Measurements from ENCODE around the gene CD46.

DNA sequence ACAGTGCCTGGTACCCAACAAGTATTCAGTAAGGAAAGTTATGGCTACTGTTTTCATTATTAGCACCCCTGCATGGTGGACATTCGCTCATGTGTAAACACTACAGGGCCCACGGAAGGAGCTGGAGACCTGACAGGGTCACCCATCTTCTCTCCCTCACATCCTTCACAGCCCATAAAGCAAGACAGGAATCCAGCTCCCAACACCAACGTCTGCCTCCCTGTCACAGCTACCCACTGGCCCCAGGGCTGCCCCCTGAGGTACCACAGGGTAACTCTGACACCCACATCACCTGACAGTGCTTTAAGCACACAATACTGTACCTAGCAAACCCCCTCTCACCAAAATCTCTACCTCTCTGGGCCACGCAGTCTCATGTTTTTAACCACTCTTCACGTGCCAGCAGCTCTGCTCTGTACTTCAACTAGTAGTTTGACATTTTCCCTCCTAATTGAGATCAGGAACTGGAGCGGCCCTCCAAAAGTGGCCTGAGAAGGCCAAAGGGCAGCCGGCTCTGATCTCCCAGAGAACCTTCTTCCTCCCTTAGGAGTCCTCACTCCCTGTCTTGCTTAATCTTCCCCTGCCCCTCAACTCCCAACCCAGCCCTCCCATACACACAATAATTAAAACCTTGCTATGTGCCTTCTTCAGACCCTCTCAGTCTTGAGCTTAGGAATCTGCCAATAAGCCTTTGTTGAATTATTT is 82.3 kb downstream of the CD46 start:
- TF ChIP-seq CTCF (conservative IDR thresholded peaks at IDR 0.05 in 1 of 2, IDR thresholded peaks at IDR 0.05 in 1 of 2; ENCODE audit: extremely low read depth in 1 of 2, insufficient read depth in 1 of 2, low read depth in 1 of 2, low read length in 2 of 2) (no peak), EZH2 (IDR thresholded peaks at IDR 0.05; ENCODE audit: borderline replicate concordance, low read length) (no peak)
